ENCODE measurements around the gene SLC1A4. TPM values are rescaled to one million over a fixed set of nuclear protein-coding genes. Genes with fewer than 3 reads are reported as not detected.
"Not testable (repeated sequence)": the region's sequence is repeated elsewhere in the genome, so short reads cannot be mapped to it uniquely, and the experiment has no call there.

SLC1A4 gene
- polyA plus RNA-seq, 4 donors, result 5.6 to 10.4 (median 9.6) TPM

DNA sequence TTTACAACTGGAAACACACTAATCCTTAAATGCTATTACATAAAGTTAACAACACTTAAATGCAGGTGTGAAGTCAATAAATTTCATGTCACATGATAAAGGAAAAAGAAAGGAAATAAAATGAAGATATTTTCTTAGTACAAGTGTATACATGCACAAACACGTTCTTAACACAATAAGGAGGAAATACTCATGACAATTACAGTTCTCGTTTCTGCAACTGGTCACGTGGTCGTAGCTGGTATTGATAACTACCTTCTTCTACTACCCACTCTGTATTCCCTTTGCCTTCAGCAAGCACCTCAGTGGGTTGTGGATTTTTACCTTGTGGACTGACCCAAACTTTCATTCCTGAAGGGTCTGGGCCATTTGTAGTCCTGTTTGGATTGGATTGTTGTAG lies 26.1 kb upstream of the SLC1A4 start:
- not testable (repeated sequence) for DNase-seq (ENCODE audit: low read depth in 4 of 4, low spot score in 3 of 4)

DNA sequence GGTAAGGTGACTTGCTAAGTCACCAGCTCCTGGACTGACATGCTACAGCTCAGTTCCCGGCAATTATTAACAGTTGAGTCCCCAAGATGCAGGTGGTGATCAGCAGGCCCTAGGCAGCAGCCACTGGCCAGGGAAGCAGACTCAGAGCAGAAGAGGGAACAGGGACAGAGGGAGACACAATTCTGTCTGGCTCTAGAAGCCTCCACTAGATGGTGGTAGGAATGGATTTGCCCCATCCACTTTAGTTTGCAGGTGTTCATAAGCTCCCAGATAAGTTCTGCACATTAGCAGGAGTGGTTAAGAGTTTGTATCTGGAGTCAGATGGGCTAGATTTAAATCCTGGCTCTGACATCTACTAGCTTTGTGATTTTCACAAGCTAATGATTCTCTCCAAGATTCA lies 25.5 kb upstream of the SLC1A4 start:
- DNase-seq (ENCODE audit: low read depth in 4 of 4, low spot score in 3 of 4), result no peak

DNA sequence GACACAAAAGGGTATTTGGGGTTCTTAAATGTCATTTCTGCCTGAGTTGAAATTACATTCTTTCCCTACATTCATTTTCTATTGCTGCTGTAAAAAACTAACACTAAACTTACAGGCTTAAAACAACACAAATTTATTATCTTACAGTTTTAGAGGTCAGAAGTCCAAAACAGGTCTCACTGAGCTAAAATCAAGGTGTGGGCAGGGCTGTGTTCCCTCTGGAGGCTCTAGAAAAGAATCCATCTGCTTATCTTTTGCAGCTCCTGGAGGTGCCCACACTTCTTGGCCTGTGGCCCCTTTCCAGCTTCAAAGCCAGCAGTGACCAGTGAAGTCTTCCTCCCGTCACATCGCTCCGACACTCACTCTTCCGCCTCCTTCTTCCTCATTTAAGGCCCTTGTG lies 23.2 kb upstream of the SLC1A4 start:
- DNase-seq (ENCODE audit: low read depth in 4 of 4, low spot score in 3 of 4), result no peak

DNA sequence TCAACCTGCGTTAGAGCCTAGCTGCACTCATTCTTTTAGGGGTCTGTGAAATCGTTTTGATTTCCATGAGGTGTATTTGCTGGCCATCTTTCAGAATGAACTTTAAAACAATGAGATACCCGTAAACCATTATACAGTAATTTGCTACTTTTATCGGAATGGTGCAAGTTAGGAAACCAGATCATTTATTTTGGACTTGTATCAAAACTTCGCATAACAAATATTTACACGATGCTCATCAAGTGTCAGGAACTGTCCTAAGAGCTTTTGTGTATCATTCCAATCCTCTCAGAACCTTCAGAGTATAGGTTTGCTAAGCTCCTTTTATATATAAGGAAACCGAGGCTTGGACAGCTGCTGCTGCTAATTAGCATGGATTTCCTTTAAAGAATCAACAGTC lies 22.4 kb upstream of the SLC1A4 start:
- no peak for DNase-seq (ENCODE audit: low read depth in 4 of 4, low spot score in 3 of 4)

DNA sequence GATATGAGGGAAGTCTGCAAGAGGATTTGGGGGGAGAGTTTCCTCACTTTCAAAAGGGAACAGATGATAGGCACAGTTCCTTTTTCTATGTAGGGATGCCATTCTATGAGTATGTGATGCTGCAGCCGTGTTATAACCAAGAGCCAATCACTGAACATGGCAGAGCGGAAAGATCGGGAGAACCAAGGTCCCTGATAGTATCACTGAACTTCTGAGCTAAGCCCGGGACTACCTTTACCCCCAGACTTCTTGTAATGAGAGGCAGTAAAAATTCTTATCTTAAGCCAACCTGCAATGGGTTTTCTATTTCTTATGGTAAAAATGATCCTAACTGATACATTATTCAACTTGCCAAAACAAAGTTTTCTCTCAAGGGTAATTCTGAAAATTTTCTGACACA lies 21.6 kb upstream of the SLC1A4 start:
- no peak for DNase-seq (ENCODE audit: low read depth in 4 of 4, low spot score in 3 of 4)

DNA sequence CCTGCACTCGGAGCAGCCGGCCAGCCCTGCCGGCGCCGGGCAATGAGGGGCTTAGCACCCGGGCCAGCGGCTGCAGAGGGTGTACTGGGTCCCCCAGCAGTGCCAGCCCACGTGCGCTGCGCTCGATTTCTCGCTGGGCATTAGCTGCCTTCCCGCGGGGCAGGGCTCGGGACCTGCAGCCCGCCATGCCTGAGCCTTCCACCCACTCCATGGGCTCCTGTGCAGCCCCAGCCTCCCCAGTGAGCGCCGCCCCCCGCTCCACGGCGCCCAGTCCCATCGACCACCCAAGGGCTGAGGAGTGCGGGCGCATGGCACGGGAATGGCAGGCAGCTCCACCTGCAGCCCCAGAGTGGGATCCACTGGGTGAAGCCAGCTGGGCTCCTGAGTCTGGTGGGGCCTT lies 20.1 kb upstream of the SLC1A4 start:
- DNase-seq (ENCODE audit: low read depth in 4 of 4, low spot score in 3 of 4), result not testable (repeated sequence)

DNA sequence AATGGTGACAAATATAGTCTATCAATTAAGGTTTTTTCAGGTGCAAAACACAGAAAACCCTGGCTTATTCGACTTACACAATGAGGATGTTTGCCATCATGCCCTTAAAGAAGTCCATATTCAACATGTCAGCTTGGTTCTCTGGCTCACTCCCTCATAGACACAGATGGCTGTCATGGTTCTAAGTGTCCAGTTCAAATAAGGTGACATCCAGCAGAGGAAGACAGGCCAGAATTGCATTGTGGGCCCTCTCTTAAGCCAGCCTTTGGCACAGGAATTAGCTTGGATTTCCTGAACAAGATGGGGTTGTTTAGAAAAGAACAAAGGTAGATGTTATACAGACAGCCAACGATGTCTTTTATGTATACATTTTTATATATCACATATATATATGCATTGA lies 18.7 kb upstream of the SLC1A4 start:
- DNase-seq (ENCODE audit: low read depth in 4 of 4, low spot score in 3 of 4), result no peak

DNA sequence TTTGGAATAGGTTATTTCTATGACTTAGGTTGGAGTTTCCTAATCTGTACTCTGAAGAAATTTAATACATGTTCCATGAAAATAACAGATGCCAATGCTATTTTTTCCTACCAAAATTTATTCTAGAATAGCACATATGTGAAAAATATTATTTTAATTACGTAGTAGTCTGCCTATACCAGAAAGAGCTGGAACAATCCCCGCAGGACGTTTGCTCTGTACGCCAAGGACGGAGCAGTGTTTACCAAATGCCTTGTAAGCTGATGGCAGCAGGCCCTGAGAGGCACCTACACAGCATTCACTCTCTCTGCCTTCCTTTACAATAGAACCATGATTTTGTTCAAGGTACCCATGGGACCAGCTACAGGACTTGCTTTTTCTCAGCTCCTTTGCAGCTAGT lies 16.8 kb upstream of the SLC1A4 start:
- DNase-seq (ENCODE audit: low read depth in 4 of 4, low spot score in 3 of 4), result no peak

DNA sequence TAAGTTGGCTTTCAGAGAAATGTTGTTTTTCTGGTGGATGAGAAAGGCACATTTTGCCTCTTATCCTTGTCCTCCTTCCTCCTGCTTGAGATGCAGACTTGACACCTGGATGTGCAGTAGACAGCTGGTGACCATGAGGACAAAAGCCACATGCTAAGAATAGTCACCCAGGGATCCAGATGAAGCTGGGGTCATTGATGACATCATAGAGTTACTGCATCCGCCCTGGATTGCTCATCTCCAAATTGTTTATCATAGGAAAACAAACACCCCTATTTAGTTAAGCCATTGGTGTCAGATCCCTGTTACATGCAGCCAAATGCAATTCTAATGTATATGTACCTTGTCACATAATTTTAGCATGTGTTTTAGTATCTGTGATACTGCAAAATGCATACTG lies 16.3 kb upstream of the SLC1A4 start:
- no peak for DNase-seq (ENCODE audit: low read depth in 4 of 4, low spot score in 3 of 4)

DNA sequence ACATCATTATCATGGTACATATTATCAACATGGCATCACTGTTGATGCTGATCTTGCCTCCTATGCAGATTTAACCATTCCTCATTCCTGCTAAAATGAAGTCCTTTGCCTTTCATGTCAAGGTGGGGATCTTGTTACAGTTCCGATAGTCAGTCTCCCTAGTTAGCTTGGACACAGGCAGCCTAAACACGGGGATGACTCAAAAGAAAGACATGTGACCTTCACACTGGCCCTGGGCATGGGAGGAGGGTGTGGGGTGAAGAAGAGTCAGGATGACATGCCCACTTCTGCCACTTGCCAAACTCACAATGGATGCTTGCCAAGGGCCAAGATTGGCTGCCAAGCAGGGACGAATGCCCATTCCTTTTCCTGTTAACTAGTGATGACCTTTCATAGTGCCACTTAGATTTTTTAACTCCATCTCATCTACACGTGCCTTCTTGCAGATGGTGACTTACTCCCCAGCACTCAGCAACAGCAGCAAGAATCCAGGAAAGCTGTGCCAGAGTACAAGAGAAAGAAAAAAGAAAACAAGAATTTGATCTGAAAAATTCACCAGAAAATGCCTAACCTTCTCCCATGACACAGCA lies 13.9 kb upstream of the SLC1A4 start:
- no peak for DNase-seq (ENCODE audit: low read depth in 4 of 4, low spot score in 3 of 4)

DNA sequence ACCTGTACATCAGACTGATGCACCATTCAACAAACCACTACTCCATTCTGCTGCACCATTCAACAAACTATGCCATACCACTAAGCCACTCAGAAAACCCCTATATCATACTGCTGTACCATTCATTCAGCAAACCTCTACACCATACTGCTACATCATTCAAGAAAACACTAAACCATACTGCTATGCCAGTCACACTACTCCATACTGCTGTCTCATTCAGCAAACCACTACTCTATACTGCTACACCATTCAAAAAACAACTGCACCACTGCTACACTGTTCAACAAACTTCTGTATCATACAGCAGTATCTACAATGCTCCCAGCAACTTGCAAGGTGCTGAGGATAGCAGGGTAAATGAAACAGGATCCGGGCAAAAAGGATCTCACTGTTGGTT lies 12.9 kb upstream of the SLC1A4 start:
- no peak for DNase-seq (ENCODE audit: low read depth in 4 of 4, low spot score in 3 of 4)

DNA sequence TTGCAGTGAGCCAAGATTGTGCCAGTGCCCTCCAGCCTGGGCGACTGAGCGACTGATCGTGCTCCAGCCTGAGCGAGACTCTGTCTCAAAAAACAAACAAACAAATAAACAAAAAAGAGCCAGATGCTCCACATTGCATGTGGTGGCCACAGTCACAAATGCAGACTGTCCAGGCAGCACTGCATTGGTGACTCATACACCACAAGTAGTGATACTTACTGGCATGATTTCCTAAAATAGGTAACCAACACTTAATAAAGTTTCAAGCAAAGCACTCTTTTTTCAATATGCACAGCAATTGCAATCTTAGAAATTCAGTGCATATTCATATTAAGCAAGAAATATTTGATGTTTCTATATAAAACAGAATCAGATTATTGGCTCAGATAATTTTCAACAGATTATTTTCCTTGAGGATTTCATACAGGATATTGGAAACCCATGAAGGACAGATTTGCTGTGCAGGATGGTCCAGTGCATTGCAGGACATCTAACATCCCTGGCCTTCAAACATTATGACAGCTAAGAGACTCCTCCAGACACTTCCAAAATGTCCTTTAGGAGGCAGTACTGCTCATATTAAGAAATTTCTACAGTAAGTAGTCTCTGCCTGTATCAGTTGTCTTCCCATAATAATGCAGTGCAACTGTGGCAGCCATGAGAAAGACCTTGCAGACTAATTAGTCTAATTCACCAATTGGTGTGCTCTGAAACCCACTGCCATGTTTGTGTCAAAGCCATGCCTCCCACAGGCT lies 10.5 kb upstream of the SLC1A4 start:
- DNase-seq (ENCODE audit: low read depth in 4 of 4, low spot score in 3 of 4), result no peak

DNA sequence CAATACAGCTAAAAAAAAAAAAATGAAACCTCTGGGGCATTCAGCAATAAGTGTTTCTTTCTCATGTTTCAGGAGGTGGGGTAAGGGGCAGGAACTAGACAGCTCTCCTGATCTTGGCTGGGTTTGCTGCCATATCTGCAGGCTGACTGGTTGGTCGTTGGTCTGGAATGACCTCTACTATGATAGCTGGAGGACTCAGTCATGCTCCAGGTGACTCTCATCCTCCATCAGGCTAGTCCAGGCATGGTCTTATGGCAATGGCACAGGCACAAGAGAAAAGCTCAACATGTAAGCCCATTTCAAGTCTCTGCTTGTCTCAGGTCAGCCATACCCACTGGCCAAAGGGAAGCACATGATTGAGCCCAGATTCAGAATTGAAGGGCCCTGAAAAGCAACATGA lies 9.5 kb upstream of the SLC1A4 start:
- DNase-seq (ENCODE audit: low read depth in 4 of 4, low spot score in 3 of 4), result no peak

DNA sequence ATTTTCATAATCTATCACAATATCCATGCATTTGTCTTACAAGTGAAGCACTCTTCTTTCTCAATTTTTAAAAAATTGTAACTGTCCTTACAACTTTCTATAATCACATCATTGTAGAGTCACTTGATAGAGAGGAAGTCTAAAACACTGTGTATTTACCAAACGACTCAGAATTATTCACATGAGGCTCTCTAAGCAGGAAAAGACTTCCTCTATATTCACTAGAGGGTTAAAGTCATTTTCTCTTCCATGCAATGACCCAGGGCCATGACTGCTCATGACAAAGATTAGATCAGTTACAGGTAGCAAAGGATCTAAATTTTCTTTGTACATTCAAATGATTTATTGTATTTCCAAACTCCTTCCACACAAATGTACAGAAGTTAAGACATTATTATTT lies 9.0 kb upstream of the SLC1A4 start:
- DNase-seq (ENCODE audit: low read depth in 4 of 4, low spot score in 3 of 4), result no peak

DNA sequence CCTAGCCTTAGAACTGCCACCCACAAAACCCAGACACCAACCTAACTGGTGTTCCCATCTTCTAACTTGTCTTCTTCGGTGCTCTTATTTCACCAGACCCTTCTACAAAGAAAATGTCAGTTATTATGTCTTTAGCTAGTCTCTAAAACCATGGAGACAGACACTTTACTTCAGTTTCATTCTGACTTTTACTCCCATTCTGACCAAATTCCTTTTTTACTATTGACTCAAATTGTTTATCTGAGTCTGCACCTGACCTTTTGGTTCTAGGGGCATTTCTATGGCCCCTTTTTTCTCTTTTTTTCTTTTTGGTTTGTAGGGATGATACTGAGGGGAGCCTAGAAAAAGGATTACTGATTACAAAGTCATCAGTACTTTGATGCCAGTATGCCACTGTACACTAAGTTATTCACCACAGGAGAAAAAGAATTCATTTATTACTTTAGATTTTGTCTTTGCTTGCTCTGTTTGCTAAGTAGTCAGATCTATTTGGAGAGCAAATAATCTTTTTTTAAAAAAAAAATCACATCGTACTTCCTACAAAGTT lies 6.8 kb upstream of the SLC1A4 start:
- no peak for DNase-seq (ENCODE audit: low read depth in 4 of 4, low spot score in 3 of 4)

DNA sequence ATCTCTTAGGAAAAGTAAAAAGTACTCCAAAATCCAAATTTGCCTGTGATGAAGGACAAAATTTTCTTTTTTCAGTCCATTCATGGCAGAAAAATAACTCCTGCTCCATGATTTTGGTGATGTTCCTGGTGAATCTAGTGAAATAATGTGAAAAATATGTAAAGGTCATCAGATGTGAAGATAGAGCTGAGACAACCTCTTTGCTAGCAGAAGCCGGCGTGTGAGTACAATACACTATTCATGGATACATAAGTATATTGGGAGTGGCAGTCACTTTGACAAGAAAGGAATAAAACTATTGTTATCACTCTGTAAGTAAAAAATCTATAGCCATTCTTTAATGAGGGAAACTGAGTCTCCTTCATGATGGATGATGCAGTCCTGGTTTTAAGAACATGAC lies 6.3 kb upstream of the SLC1A4 start:
- no peak for DNase-seq (ENCODE audit: low read depth in 4 of 4, low spot score in 3 of 4)

DNA sequence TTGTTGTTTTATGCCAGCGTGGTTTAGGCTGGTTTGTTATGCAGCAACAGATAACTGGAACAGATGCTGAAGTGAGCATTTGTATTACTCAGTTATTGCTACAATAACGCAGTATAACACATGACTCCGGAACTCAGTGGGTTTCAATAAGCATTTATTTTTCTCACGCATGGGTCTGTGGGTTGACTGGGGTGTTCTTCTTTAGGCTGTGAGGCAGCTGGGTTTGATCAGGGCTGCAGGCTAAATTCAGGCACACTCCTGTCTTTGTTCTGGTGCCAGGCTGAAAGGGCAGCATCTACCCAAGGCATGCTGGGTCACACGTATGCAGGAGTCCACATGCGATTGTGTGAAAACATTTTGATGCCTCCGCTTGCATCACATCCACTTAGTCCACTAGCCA lies 3.8 kb upstream of the SLC1A4 start:
- DNase-seq (ENCODE audit: low read depth in 4 of 4, low spot score in 3 of 4), result no peak

DNA sequence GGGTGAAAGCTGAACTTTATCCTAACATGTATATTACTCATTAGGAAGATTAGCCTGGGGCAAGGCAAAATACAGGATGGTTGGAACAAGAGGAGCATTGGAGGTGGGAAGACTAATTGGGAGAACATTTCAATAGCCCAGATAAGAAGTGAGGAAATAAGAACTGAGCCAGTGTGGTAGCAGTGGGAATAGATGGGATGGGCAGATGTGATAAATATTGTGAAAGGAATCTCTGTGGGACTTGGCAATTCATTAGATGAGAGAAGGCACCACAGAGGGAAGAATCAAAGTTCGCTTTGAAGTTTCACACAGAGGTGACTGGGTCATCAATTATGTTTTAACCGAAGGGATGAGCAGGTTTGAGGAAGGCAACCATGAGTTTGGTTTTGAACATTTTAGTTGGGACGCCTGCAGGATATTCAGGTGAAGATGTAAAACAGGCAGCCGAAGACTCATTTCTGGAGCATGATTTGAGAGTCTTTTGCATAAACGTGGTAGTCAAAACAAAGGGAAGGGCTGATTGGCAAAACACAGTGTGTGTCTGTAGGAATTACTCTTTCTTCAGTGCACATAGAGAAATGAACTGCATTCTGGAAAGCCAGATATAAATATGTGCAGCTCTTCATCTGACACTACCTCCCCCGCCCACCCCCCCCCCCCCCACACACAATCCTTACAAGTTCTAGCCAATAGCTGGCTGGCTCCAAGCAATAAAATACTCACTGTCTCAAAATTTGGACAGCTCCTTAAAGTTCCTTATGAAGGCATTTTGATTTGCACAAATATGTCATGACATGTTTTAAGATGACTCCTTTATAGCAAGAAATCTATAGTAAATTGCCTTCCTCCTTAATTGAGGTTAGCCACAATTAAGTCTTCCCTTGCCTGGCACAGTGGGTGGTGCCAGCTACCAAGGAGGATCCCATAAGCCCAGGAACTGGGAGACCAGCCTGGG lies 1.9 kb upstream of the SLC1A4 start:
- DNase-seq (ENCODE audit: low read depth in 4 of 4, low spot score in 3 of 4), result no peak

DNA sequence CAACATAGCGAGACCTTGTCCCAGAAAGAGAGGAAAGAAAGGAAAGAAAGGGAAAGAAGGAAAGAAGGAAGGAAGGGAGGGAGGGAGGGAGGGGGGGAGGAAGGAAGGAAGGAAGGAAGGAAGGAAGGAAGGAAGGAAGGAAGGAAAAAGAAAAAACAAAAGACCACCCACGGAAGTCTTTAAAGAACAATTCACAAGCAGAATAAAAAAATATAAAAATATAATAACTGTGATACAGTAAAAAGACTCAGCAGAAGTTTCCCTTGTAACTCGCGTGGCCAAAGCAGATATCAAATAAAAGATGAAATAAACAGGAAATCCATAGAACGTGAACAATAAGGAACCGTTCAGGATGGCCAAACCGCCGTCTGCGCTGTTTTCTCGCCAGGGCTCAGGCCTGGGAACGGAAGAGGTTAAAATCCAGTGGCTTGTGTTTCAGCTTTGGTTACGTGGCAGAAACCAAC lies 1.2 kb upstream of the SLC1A4 start:
- DNase-seq (ENCODE audit: low read depth in 4 of 4, low spot score in 3 of 4), result no peak

DNA sequence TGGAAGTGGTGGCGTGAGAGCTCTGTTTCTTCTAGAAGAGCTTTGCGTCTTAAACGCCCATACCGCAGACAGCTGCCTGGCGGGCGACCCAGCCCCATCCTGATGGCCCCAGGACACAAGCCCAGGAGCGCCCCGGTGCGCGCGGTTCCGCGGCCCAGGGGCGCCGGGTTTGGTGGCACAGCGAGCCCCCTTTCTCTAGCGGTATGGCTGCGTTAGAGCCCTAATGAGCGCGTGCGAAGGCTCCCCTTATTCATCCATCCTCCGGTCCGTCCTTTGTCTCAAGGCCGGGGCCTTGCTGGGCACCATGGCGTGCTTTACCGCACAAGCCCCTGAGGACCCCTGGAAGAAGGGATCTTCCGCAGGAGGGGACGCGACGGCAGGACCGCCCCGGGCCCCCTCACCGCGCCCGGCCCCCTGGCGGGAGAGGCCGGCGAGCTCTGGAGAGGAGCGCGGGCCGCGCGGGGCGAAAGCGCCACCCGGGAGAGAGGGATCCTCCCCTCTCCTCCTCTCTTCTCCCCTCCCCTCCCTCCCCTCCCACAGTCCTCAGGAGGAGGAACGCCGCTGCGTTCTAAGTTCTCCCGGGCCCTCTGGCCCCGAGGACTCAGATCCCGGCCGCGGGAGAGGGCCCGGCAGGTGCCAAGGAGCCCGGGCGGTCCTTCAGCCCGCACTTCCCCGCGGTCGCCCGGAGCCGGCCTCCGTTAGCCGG lies 626 bp upstream of the SLC1A4 start:
- DNase-seq (ENCODE audit: low read depth in 4 of 4, low spot score in 3 of 4), result peak; percentile 55 to 65 (median 62)

Measured in left renal pelvis (tissue), 4 donors.